ENCODE results near the gene SLC4A5.

Gene SLC4A5

GRCh38 chr2:74314107-74314506, 29.1 kb downstream of the SLC4A5 start:
- DNase-seq (ENCODE audit: low read depth), result no peak

- no peak for DNase-seq (ENCODE audit: low read depth)
Measured at GRCh38 chr2:74313497-74313896, 29.7 kb downstream of the SLC4A5 start.

DNA sequence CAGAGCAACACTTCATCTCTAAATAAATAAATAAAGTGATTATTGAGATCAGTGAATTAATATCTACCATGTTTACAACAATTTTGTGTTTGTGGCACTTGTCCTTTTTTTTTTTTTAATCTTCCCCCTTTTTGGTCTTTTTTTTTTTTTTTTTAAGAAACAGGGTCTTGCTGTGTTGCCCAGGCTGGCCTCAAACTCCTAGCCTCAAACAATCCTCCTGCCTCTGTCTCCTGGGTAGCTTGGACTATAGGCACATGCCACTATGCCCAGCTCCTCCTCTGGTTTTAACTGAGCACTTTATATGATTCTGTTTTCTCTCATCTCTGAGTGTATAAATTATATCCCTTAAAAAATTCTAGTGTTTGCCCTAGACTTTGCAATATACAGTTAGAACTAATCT, 30.3 kb downstream of the SLC4A5 start:
- no peak for DNase-seq (ENCODE audit: low read depth)

DNA sequence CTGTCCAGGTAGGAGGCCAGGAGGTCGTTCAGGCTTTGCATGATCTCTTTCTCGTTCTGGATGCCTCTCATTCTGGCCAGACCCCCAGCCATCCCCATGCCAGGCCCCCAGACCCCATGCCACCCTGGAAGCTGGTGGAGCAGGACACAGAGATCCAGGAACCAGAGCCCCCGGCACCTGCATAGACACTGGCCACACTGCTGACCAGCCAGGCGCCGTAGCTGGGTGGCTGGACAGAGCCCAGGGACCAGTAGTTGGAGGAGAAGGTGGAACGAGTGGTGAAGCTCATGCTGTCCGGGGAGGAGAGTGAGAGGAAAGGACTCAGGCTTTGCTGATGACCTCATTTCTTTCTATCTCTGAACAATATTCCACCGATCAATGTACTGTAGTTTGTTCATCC, 35.5 kb downstream of the SLC4A5 start:
- no peak for DNase-seq (ENCODE audit: low read depth)

GRCh38 chr2:74304332-74305148, 38.7 kb downstream of the SLC4A5 start:
- no peak for DNase-seq (ENCODE audit: low read depth)

GRCh38 chr2:74302865-74303264, 40.4 kb downstream of the SLC4A5 start:
- no peak for DNase-seq (ENCODE audit: low read depth)

- no peak for DNase-seq (ENCODE audit: low read depth)
Measured at GRCh38 chr2:74301262-74301661, 42.0 kb downstream of the SLC4A5 start.

DNA sequence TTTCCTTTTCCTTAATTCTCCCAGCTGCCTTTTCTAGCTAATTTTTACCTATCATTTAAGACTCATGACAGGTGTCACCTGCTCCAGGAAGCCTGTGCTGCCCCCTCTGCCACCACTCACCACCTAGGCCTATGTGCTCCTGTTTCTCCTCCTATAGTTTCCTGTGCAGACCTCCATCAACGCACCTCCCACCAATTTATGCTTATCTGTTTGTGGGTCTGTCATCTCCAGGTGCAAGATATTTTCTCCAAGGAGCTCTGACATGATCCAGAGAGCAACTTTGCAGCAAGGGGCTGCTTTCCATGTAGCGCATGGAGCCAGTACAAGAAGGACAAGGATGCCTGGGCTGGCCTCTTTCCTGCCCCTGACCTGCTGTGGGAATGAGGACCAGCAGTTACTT, 42.7 kb downstream of the SLC4A5 start:
- no peak for DNase-seq (ENCODE audit: low read depth)

DNA sequence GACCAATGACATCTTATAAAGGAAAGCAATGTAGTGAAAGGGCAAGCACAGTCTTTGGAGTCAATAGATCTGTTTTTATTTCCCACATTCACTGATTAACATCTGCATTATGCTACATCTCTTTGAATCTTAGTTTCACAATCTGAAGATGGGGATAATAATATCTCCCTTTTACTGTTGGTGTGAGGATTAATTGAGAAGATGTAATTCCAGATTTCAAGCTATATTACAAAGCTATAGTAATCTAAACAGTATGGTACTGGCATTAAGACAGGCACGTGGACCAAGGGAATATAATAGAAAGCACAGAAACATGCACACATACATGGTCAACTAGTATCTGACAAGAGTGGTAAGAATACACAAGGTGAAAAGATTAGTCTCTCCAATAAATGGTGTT, 45.3 kb downstream of the SLC4A5 start:
- no peak for DNase-seq (ENCODE audit: low read depth)

DNA sequence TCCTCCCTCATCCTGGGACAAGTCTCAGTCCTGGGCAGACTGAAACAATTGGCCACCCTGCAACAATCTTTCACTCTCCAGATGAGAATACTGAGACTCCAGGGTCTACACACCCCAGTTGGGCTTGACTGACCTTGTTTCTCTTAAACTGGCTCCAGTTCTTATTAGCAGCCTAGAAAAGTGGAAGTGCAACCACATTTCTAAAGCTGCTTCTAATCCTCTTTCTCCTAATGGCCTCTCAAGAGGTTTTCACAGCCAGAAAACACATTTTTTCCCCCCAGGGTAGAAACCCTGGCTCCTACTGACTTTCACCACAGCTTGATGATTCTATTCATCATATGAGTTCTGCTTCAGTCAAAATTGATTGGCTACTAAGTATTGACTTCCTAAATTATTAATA, 45.8 kb downstream of the SLC4A5 start:
- DNase-seq (ENCODE audit: low read depth), result no peak

DNA sequence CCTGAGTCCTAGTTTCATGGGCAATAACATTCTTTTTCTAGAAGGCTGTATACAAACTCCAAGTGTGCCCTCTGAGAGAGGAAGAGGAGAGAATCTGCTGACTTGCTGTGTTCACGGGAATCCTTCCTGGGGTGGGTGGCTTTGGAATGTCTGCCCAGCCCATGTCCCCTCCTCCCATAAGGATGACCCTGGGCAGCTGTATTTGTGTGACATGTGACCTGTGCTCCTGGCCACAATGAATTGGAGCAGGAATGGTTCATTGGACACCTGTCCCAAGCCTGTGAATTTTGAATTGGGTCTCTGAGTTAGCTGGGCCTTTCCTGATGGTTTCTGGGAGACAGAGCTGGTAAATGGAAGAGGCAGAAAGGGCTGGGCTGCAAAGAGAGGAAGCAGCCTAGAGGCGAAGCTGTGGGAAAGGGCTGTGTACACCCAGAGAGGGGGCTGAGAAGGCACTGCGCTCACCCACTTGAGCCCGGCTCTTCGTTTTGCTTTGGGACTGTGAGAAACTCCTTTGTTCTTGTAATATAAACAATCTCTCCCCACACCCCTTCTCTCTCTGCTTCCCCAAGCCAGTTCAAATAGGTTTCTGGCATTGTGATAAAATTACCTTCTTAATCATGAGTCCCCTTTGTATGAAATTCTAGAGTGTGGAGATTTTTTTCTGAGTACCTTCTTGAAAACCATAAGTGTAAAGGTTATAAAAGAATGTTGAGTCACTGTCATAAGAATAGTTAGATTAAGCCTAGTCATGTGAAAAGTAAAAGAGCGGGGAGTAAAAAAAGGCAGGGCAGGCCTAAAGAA, 49.8 kb downstream of the SLC4A5 start:
- no peak for DNase-seq (ENCODE audit: low read depth)

- DNase-seq (ENCODE audit: low read depth), result no peak
Measured at GRCh38 chr2:74292751-74293150, 50.5 kb downstream of the SLC4A5 start.

DNA sequence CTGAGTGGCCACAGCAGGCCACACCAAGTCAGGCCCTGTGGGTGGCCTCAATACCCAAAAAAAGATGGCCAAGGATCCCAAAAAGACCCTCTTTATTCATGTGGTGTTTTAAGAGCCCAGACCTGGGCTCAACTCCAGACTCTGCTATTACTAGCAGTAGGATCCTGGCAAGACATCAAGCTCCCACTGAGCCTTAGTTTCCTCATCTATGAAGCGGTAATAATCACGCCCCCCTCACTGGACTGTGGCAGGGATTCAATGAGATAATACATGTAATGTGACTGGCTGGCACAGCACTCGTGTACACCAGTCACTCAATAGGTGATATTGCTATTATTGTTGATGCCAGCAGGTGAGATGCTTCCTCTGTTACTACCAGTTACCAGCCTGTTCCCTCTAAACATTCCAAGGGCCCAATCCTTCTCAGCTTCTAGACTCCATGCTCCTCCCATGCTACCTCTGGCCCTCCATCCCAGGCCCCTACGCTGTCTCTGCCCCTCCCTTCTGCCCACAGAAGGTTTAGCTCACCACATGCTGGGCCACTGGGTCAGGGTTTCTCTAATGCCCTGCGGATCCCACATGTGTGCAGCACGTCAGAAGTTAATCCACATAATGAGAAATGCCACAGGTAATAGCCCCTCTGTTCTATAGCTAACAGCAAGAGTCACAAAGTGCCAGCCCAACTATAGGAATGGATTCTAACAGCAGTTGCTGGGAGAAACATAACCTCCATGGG, 51.2 kb downstream of the SLC4A5 start:
- no peak for DNase-seq (ENCODE audit: low read depth)

DNA sequence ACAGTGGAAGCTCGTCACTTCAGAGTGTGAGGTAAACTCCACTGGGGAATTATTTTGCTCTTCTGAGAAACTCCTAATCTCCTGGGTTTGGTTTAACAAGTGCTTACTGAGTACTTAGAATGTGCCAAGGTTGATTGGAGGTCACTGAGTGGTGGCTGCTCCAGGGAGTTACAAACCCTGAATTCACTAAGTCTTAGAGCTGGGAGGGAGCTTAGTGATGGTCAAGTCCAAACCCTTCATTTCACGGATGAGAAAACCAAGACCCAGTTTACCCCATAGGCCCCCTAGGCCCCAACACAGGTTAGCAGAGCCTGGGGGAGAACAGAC, 52.0 kb downstream of the SLC4A5 start:
- no peak for DNase-seq (ENCODE audit: low read depth)

DNA sequence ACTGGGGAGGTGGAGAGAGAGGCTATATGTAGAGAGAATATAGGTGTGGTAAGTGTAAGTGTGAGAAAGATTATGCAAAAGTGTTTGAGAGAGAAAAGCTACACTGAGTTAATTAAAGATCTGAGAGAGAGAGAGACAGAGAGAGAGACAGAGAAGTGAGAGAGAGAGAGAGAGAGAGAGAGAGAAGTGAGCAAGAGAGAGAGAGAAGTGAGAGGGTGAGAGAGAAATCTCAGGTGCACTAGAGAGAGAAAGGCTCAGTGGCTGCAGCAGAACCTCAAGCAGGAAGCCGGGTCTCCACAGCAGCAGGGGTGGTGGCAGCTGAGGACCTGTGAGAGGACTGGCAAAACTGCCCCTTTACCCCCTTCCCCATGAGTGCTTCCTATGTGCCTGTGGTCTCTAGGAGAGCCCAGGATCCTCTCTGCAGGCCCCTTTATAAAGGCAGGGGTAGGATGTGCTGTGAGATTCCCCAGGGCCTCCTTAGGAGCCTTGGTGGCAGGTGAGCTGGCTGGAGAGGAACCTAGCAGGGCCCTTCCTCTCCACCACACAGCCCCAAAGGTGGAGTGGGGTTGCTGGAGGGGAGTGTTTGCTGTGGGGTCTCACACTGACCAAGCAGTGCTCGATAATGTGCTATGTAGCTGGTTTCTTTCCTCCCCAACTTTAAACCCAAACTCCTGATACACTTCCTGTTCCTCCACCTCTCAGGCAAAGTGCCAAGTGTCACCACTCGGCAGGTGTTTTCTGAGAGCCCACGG, 52.6 kb downstream of the SLC4A5 start:
- peak; percentile 8 for DNase-seq (ENCODE audit: low read depth)

DNA sequence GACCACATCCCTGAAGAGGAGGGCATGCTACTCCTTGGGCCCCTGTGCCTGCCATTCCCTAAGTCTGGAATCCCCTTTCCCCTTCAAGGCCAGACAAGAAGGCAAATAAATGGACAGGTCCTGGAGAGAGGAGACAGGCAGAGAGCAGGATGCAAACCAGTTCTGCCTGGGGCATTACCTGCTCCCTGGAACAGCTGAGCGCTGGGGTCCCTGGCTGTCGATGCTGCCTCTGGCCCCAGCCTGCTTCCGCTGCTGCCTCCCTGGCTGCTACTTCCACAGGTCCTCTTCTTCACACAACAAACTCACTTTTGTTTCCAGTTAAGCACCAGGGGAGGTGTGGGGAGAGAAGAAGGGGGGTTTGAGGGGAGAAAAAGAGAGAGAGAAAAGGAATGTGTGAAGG, 53.1 kb downstream of the SLC4A5 start:
- no peak for DNase-seq (ENCODE audit: low read depth)

GRCh38 chr2:74286725-74287124, 56.5 kb downstream of the SLC4A5 start:
- no peak for DNase-seq (ENCODE audit: low read depth)

- no peak for DNase-seq (ENCODE audit: low read depth)
Measured at GRCh38 chr2:74281141-74281975, 61.9 kb downstream of the SLC4A5 start.

DNA sequence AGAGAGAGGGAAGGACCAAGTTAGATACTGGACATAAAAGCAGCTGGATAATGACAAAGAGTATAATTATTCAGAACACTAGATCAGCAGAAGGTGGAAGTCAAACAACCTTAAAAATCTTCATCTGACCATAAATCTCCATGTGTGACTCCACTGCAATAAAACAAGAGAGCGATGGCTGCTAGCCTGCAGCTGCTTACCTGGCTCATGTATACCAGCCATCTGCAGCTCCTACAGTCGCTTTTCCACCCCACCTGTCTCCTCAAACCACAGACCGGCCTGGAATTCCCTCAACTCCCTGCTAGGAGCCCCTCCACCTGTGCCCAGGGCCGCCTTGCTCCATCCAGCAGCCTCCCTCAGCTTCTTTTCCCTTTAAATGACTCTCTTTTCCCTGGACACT, 64.5 kb downstream of the SLC4A5 start:
- DNase-seq (ENCODE audit: low read depth), result no peak

DNA sequence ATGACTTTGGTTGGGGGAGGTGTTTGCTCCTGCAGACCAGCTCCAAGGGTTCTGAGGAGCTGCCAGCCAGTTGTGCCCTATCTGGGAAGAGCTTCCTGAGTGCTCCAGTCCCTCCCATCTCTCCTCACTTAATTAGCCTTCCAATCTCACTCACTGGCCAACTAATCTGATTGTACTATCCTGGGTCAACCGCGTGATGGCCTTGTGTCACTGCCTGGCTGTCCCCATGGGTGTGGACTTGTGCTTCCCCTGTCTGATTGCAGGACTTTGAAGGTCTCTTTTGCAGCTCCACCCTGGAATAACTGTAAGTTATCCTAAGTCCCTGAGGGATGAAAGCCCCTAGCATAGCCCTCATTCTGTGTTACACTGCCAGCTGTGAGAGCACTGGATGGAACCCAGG, 65.0 kb downstream of the SLC4A5 start:
- DNase-seq (ENCODE audit: low read depth), result no peak

DNA sequence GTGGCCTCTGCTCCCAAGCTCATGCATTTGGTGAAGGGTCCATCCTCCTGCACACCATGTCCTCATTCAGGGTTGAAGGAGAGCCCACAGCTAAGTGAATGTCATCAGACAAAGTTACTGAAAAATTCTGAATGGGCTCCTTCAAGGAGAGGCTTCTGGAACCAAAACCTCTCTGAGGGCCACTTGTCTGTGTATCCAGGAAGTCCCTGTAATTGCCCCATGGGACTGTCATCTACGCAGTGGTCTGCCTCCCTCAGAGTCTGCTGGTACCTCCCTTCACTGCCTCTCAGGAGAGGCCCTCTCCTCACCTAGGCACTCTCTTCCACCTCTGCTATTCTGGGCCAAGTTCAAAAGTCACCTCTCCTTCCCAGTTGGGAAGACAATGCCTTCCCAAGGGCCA, 68.0 kb downstream of the SLC4A5 start:
- DNase-seq (ENCODE audit: low read depth), result no peak

Measured in T-helper 22 cell (primary cell).